NCI-H2081 treated with DMSO at 0.1 percent for 48 hours (cell line): Measurements from ENCODE around the gene MAPK10.
"Not testable (repeated sequence)": the region's sequence is repeated elsewhere in the genome, so short reads cannot be mapped to it uniquely, and the experiment has no call there.

Experiments
- DNase-seq: peaks from one replicate; lab custom pipeline; 2025; lab: John Stamatoyannopoulos, UW

Gene MAPK10

GRCh38 chr4:86338989-86339388 is 20.9 kb downstream of the MAPK10 start:
- DNase-seq, result no peak

GRCh38 chr4:86338521-86338920 is 21.3 kb downstream of the MAPK10 start:
- no peak for DNase-seq

- no peak for DNase-seq
Observed at GRCh38 chr4:86334020-86334750, 25.7 kb downstream of the MAPK10 start.

- no peak for DNase-seq
Observed at GRCh38 chr4:86333236-86333635, 26.6 kb downstream of the MAPK10 start.

- DNase-seq, result no peak
Observed at GRCh38 chr4:86330961-86331742, 28.7 kb downstream of the MAPK10 start.

GRCh38 chr4:86330411-86330810 is 29.4 kb downstream of the MAPK10 start:
- not testable (repeated sequence) for DNase-seq

- DNase-seq, result no peak
Observed at GRCh38 chr4:86329431-86329830, 30.4 kb downstream of the MAPK10 start.

GRCh38 chr4:86326400-86326799 is 33.5 kb downstream of the MAPK10 start:
- DNase-seq, result no peak

- DNase-seq, result no peak
Observed at GRCh38 chr4:86319390-86319789, 40.5 kb downstream of the MAPK10 start.

- no peak for DNase-seq
Observed at GRCh38 chr4:86315579-86315978, 44.3 kb downstream of the MAPK10 start.

GRCh38 chr4:86313656-86314055 is 46.2 kb downstream of the MAPK10 start:
- DNase-seq, result no peak

- DNase-seq, result no peak
Observed at GRCh38 chr4:86307432-86307831, 52.4 kb downstream of the MAPK10 start.

GRCh38 chr4:86306816-86307215 is 53.0 kb downstream of the MAPK10 start:
- DNase-seq, result no peak

- DNase-seq, result no peak
Observed at GRCh38 chr4:86302830-86303229, 57.0 kb downstream of the MAPK10 start.

- peak; percentile 80 for DNase-seq
Observed at GRCh38 chr4:86302251-86302650, 57.6 kb downstream of the MAPK10 start.

- no peak for DNase-seq
Observed at GRCh38 chr4:86300516-86300915, 59.3 kb downstream of the MAPK10 start.

- DNase-seq, result no peak
Observed at GRCh38 chr4:86296865-86297264, 63.0 kb downstream of the MAPK10 start.

GRCh38 chr4:86294883-86295282 is 65.0 kb downstream of the MAPK10 start:
- DNase-seq, result no peak

GRCh38 chr4:86291180-86291579 is 68.7 kb downstream of the MAPK10 start:
- DNase-seq, result no peak

- no peak for DNase-seq
Observed at GRCh38 chr4:86286726-86287125, 73.1 kb downstream of the MAPK10 start.

- no peak for DNase-seq
Observed at GRCh38 chr4:86283371-86283770, 76.5 kb downstream of the MAPK10 start.

GRCh38 chr4:86280246-86280645 is 79.6 kb downstream of the MAPK10 start:
- DNase-seq, result no peak

- no peak for DNase-seq
Observed at GRCh38 chr4:86279293-86279960, 80.4 kb downstream of the MAPK10 start.
